Bone marrow (tissue), 2 donors: Measurements from ENCODE around the gene MAB21L3.

Source experiments
- DNase-seq, 2 donors: peaks; one replicate each; lab custom pipeline; 2025; lab: John Stamatoyannopoulos, UW

Gene MAB21L3

DNA sequence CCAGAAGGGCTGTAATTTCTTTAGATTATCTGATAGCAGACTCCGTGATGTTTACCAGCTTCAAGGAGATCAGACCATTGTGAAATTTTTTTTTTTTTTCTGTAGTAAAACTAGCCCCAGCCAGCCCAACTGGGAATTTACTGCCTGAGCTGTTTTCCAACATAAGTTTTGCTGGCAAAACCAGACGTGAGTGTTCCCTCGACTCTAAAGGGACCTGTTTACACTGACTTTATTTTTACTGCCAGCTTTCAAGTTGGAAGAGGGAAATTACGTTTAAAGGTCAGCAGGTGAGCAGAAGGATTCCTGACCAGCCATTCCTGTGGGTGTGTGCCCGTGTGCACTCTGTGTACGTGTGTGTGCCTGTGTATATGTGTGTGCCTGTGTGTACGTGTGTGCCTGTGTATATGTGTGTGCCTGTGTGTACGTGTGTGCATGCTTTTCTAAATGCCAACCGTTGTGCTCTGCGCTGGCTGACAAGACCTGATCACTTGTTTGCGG, 374 bp downstream of the MAB21L3 start:
- no peak for DNase-seq

GRCh38 chr1:116112388-116113140, 1.4 kb downstream of the MAB21L3 start:
- no peak for DNase-seq

DNA sequence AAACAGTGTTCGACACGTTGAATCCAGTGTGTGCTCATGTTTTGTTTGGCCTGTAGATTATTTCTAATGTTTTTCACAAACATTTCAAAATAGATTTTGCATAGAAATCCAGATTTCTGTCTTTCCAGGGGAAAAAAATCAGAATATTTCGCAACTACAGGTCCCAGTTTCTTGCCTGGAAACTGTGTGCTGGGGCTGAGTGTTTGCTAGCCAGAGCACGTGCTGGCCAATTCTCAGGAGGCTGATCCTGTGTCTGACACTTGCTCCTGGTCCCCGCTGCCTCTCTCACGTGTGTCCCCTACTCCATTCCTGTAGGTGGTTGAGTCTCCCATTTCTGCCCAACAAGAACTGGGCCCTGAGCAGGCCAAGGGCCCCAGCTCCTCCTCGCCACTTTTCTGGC, 2.4 kb downstream of the MAB21L3 start:
- no peak for DNase-seq

- no peak for DNase-seq
Observed at GRCh38 chr1:116115476-116116439, 4.6 kb downstream of the MAB21L3 start.

GRCh38 chr1:116118471-116118870, 7.3 kb downstream of the MAB21L3 start:
- no peak for DNase-seq

DNA sequence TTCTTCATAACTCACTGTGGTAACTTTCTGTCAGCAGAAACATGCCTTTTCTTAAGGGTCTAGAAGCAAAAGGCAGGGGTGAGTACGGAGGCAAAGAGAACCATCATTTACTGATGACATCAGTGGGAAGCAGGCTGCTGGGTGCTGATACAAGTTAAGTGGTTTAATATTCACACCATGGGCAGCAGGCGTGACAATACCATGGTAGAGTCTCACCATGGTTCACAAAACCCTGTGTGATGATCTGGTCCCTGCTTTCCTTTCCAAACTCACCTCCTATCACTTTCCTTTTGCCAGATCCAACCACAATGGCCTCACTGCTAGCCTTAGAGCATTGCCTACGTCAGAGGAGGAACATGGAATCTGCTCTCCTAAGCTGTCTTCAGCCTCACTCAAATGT, 8.7 kb downstream of the MAB21L3 start:
- DNase-seq: no peak

- no peak for DNase-seq
Observed at GRCh38 chr1:116122955-116123757, 12.0 kb downstream of the MAB21L3 start.

DNA sequence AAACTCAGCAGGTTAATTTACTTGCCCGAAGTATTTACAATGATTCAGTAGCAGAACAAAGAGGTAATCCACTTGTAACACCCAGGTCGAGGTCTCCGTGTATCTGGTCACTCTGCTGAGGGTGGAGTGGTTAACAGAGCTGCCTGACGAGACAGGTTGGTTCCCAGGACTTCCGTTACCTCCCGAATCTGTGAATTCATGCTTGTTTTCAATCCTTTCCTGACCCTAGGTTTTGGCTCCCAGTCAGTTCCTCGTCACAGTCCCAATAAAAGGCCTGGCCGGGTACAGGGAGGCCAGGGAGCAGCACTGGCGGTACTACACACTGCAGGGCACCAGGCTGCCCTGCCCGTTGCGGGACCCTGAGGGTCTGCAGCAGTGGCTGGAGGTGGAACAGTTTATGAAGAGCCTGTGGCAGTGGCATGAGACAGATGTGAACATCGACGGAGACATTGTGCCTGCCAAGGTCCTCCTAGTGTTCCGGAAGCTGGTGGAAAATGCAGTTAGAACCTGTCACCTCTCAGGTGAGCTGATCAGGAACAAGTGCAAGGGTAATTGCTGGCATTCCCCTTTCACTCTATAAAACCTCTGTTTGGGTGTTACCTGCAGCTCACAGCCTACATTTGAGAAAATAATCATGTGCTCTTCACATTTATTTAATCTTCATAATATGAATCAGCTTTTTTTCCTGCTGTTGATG, 12.8 kb downstream of the MAB21L3 start:
- no peak for DNase-seq

DNA sequence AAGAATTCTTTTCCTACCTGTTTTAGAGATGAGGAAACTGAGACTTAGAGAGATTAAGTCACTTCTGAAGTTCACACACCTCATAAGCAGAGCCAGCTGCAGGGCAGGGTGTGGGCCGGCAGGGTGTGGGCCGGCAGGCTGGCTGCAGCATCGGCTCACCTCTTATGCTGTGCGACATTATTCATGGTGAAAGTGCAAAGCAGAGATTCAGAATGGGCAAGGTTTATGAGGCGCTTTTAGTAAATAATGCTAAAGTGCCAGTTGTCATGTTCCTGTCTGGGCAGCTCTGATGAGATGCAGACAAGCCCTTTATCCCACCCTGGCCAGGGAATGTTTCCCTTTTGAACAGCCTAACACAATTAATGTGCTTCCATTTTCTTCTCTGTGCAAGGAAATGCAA, 14.6 kb downstream of the MAB21L3 start:
- DNase-seq: no peak

GRCh38 chr1:116126281-116126680, 15.1 kb downstream of the MAB21L3 start:
- no peak for DNase-seq

DNA sequence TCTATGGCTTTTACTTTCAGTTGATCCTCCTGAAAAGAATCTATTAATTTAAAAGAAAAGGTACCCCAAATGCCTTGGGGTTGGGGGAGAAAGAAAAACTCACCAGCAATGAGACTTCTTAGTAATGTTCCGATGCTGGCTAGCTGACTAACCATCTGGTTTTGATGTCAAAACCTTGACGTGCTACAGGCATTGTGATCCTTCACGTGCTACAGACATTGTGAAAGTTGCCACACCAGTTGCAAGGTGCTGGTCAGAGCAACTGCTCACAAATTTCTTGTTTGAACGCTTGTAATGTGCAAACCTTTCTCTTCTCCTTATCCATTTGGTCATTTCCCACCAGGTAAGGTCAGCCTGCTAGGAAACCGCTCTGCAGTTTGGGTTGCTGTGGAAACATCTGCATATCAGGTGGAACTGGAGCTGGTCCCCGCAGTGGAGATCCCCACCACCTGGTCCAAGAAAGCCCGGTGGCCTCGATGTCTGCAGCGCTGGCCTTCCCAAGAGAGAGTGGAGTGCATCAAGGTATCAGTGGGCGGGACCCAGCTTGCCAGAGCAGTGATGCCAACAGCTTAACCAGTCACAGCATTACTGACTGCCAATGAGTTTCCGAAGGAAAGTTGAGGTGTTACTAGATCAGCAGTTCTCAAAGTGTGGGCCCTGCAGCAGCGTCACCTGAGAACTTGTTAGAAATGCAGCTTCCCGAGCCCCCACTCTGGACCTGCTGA, 16.1 kb downstream of the MAB21L3 start:
- no peak for DNase-seq

GRCh38 chr1:116127848-116128540, 16.8 kb downstream of the MAB21L3 start:
- no peak for DNase-seq

GRCh38 chr1:116128664-116129063, 17.5 kb downstream of the MAB21L3 start:
- no peak for DNase-seq

DNA sequence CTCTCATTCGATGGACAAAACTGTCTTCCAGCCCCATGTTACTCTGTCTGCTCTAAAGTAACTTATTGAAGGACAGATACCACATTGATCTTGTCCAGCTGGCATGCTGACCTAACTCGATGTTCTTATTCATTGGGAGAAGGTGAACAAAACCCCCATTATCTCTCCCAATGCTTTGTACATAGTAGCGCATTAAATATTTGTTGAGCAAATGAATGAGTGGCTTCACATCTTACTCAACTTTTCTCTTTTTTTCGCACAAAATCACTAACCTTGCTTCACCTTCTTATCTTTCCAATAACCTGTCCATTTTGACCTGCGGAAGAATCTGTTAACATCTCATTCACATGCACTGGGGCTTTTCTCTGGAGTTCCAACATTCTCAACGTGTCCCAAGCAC, 18.3 kb downstream of the MAB21L3 start:
- no peak for DNase-seq

DNA sequence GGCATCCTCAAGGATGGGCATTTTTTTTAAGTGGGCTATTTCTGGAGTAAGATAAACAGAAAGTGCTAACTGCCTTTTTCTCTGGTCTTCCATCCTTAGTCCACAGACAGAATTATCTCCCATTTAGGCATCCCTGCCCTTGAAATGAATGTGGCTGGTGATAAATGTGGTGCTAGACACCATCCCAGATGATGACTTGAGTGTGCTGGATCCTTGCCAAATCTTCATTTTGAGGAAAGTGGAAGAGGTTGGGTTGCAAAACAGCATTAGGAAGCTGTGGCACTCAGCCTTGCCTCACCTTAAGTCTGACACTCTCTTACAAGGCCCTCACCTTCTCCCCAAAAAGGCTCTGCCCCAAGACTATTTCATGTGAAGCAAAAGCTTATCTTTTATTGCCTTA, 19.2 kb downstream of the MAB21L3 start:
- no peak for DNase-seq

DNA sequence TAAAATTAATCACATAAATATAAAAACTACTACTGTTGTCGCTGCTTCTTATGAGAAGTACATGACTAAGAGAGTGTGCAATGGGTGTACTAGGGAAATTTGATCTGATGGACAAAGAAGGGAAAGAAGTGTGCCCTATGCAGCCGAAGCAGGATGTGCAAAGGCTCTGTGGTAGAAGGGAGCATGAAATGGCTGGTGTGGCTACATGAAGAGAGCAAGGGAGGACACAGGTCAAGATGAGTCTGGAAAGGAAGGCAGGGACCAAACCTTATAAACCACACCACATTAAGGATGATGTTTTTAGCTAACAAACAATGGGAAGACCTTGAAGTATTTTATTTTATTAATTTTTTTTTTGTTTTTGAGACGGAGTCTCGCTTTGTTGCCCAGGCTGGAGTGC, 20.0 kb downstream of the MAB21L3 start:
- DNase-seq: no peak

GRCh38 chr1:116131866-116132605, 20.8 kb downstream of the MAB21L3 start:
- DNase-seq: no peak

DNA sequence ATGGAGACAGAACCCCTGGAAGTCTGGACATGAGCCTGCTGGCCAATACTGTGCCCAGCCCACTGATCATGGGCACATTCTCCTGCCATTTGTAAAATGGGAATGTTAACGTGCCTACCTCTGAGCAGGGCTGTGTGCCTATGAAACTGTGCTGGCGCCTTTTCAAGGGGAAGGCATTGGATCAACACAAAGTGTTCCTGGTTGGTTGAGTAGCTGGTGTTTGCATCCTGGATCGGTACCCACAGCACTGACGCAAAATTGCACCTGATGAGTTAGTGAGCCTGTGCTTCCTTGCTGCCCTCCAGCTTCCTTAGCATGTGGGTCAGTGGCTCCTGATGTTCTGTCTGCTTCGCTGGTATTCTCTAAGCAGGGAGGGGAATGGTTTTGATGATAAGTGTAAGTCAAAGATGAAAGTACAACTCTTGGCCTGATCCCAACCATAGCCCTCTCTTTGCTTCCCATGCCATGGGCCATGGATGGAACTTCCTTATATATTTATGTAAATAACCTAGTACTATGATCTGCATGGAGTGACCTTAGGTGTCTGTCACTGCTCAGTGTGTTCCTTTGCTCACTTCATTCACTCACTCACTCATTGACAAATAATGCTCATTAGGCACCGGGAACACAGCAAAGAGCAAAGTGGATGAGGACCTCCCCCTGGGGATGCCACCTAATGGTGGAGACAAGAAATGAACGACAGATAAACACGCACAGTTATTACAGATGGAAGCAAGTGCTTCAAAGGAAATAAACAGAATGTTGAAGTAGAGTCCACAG, 22.7 kb downstream of the MAB21L3 start:
- no peak for DNase-seq

DNA sequence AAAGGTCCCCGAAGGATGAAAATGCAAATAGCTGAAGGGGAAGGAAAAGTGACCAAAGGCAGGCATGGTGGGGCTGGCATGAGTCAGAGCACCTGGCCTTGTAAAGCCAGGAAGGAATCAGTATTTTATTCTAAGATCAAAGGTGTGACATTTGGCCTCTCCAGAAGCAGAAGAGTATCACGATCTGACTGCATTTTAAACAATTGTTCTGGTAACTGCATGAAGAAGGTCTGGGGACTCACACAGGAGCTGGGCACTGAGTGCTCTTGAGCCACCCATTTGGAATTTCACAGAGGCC, 23.2 kb downstream of the MAB21L3 start:
- no peak for DNase-seq
